A549 (cell line): ENCODE data around the gene SENP8. TPM values are rescaled to one million over a fixed set of nuclear protein-coding genes. Genes with fewer than 3 reads are reported as not detected.

Source experiments
- ATAC-seq, 2 experiments: fragments of 200-7000 bp in 1 of 2; fragments of >200 bp in 1 of 2; cut with Nextera tagmentation in 1 of 2; cut with Tn5 transposase in 1 of 2; 3 replicates each; pipeline versions ENCODE4 v1.8.0 to v1.9.1; 2018 to 2020; ENCODE audit warnings: mild to moderate bottlenecking in 1 of 2, moderate library complexity in 1 of 2
- CTCF ChIA-PET: fragments of 300-600 bp; sonication (Branson Sonifier 250); formaldehyde crosslinking; extraction: SDS; loops from one replicate; lab custom pipeline; 2021; ENCODE audit warnings: antibody characterized with exemption, inconsistent platforms; lab: Yijun Ruan, JAX
- POLR2A ChIA-PET: fragments of 350-600 bp; formaldehyde crosslinking; extraction: SDS; loops from one replicate; lab custom pipeline; 2021; ENCODE audit warnings: antibody characterized with exemption, inconsistent platforms; lab: Yijun Ruan, JAX
- DNase-seq, 2 experiments: peaks; one replicate each; pipeline versions ENCODE4 v3.0.0 to v3.0.0-alpha.2; 2011 to 2016; ENCODE audit warnings: low read depth in 1 of 2, low spot score in 1 of 2
- FAIRE-seq: peaks from 2 replicates; lab custom pipeline; 2011; peaks lifted over from hg19 to GRCh38; lab: Jason Lieb, UNC
- H3K27ac ChIP-seq, 2 experiments: fragments of >200 bp; sonication (Bioruptor Twin); formaldehyde crosslinking; 3 replicates each; pipeline ENCODE4 v1.5.1; 2016 to 2017
- H3K4me1 ChIP-seq: fragments of >200 bp; sonication (Bioruptor Twin); formaldehyde crosslinking; 3 replicates; pipeline ENCODE4 v1.6.1; 2016
- H3K4me2 ChIP-seq: fragments of >200 bp; sonication (Bioruptor Twin); formaldehyde crosslinking; 3 replicates; pipeline ENCODE4 v1.6.1; 2016
- H3K4me3 ChIP-seq: fragments of >200 bp; sonication (Bioruptor Twin); formaldehyde crosslinking; 3 replicates; pipeline ENCODE4 v1.5.1; 2016
- H3K9me3 ChIP-seq: fragments of >200 bp; sonication (Bioruptor Twin); formaldehyde crosslinking; 3 replicates; pipeline ENCODE4 v1.6.1; 2016
- BHLHE40 ChIP-seq: IDR thresholded peaks from 2 replicates; pipeline ENCODE4 v1.6.1; 2012; ENCODE audit warnings: low read depth, low read length, inconsistent platforms
- CBX8 ChIP-seq: fragments of 200-600 bp; sonication (generic); IDR thresholded peaks from 2 replicates; pipeline ENCODE4 v1.6.1; 2016
- CEBPB ChIP-seq, 2 experiments: fragments of >200 bp in 1 of 2; sonication (Bioruptor Twin) in 1 of 2; formaldehyde crosslinking in 1 of 2; IDR thresholded peaks; 2 replicates each; pipeline ENCODE4 v1.6.1; 2012 to 2016
- CHD4 ChIP-seq: fragments of 200-600 bp; sonication (generic); IDR thresholded peaks from 2 replicates; pipeline ENCODE4 v1.6.1; 2016; ENCODE audit warnings: antibody characterized with exemption, mild to moderate bottlenecking, borderline replicate concordance
- EHF ChIP-seq: fragments of 250-450 bp; sonication (Bioruptor Pico); IDR thresholded peaks from 2 replicates; pipeline ENCODE4 v1.5.0; 2020; ENCODE audit warnings: mild to moderate bottlenecking
- ESRRA ChIP-seq: fragments of 150-350 bp; IDR thresholded peaks from 2 replicates; pipeline ENCODE4 v1.6.1; 2014; ENCODE audit warnings: mild to moderate bottlenecking, low read length, borderline replicate concordance
- FOSL2 ChIP-seq, 2 experiments: fragments of 450-650 bp in 1 of 2; fragments of >200 bp in 1 of 2; sonication (Bioruptor Twin) in 1 of 2; formaldehyde crosslinking; IDR thresholded peaks; 2 replicates each; pipeline versions ENCODE4 v1.5.0 to v1.6.1; 2016 to 2020; ENCODE audit warnings: mild to moderate bottlenecking in 1 of 2, moderate library complexity in 1 of 2
- FOXS1 ChIP-seq: fragments of 250-450 bp; sonication (Bioruptor Pico); IDR thresholded peaks from 2 replicates; pipeline ENCODE4 v1.5.0; 2020; ENCODE audit warnings: mild to moderate bottlenecking, moderate library complexity
- HOXA7 ChIP-seq: fragments of 250-450 bp; sonication (Bioruptor Pico); IDR thresholded peaks from 2 replicates; pipeline ENCODE4 v1.5.0; 2020; ENCODE audit warnings: mild to moderate bottlenecking, moderate library complexity
- JUN ChIP-seq, 2 experiments: fragments of >200 bp; sonication (Bioruptor Twin); formaldehyde crosslinking; IDR thresholded peaks; 2 replicates in 1 of 2; 3 replicates in 1 of 2; pipeline ENCODE4 v1.6.1; 2016 to 2017
- JUNB ChIP-seq: fragments of >200 bp; sonication (Bioruptor Twin); formaldehyde crosslinking; IDR thresholded peaks from 2 replicates; pipeline ENCODE4 v1.6.1; 2016
- KDM1A ChIP-seq: fragments of 200-600 bp; sonication (generic); IDR thresholded peaks from 2 replicates; pipeline ENCODE4 v1.6.1; 2016; ENCODE audit warnings: low read depth, mild to moderate bottlenecking
- MAFK ChIP-seq: fragments of 450-650 bp; IDR thresholded peaks from 2 replicates; pipeline ENCODE4 v1.6.1; 2014; ENCODE audit not compliant: partially characterized antibody
- NR3C1 ChIP-seq: fragments of >200 bp; sonication (Bioruptor Twin); formaldehyde crosslinking; IDR thresholded peaks from 3 replicates; pipeline ENCODE4 v1.6.1; 2017
- PHF8 ChIP-seq: fragments of 200-600 bp; sonication (generic); IDR thresholded peaks from 2 replicates; pipeline ENCODE4 v1.6.1; 2016; ENCODE audit warnings: low read depth, mild to moderate bottlenecking, antibody characterized with exemption, moderate library complexity, borderline replicate concordance
- RAD21 ChIP-seq, 2 experiments: fragments of >200 bp in 1 of 2; sonication (Bioruptor Twin) in 1 of 2; formaldehyde crosslinking in 1 of 2; IDR thresholded peaks in 1 of 2; conservative IDR thresholded peaks in 1 of 2; 2 replicates in 1 of 2; 3 replicates in 1 of 2; pipeline ENCODE4 v1.6.1; 2012 to 2018; ENCODE audit warnings: inconsistent platforms in 1 of 2
- RARB ChIP-seq: fragments of 250-450 bp; sonication (Bioruptor Pico); IDR thresholded peaks from 2 replicates; pipeline ENCODE4 v1.8.0; 2021; ENCODE audit warnings: mild to moderate bottlenecking, moderate library complexity
- RCOR1 ChIP-seq: fragments of 150-350 bp; IDR thresholded peaks from 2 replicates; pipeline ENCODE4 v1.6.1; 2014; ENCODE audit warnings: antibody characterized with exemption, low read length, low read depth
- RFX5 ChIP-seq: fragments of 450-650 bp; IDR thresholded peaks from 2 replicates; pipeline ENCODE4 v1.7.1; 2014; ENCODE audit warnings: antibody characterized with exemption, mild to moderate bottlenecking, moderate library complexity
- RNF2 ChIP-seq: fragments of 200-600 bp; sonication (generic); IDR thresholded peaks from 2 replicates; pipeline ENCODE4 v1.6.1; 2016; ENCODE audit warnings: low read depth, mild to moderate bottlenecking, antibody characterized with exemption, moderate library complexity, borderline replicate concordance
- SMC3 ChIP-seq: fragments of >200 bp; sonication (Bioruptor Twin); formaldehyde crosslinking; IDR thresholded peaks from 3 replicates; pipeline ENCODE4 v1.6.1; 2018; ENCODE audit warnings: inconsistent platforms
- WGBS: methylation state at CpG from one replicate; pipeline ENCODE4 v1.1.6; 2017; ENCODE audit errors: missing lambda C conversion rate; 5-methylcytosine and 5-hydroxymethylcytosine counted together
- polyA plus RNA-seq, 4 experiments: library from polyadenylated mRNA; depleted of rRNA in 3 of 4; stranded (reverse); fragments of >200 nt; fragmentation: RNase III in 1 of 4; extraction: RNeasy Plus Mini Kit Qiagen cat#74134 plus additional on column Dnase treatment in 1 of 4; gene quantifications; 2 replicates in 3 of 4; 3 replicates in 1 of 4; pipeline ENCODE4 v1.2.3, GENCODE V29; 2011 to 2017
- TF ChIP-seq, protein P1 (sequence below): fragments of >200 bp; sonication (Bioruptor Twin); formaldehyde crosslinking; IDR thresholded peaks from 3 replicates; pipeline ENCODE4 v1.5.1; 2016
- TF ChIP-seq, protein P2 (sequence below): fragments of 250-450 bp; sonication (Bioruptor Pico); IDR thresholded peaks from 2 replicates; pipeline ENCODE4 v1.5.0; 2020; ENCODE audit warnings: low read depth, mild to moderate bottlenecking, moderate library complexity
- TF ChIP-seq, protein P3 (sequence below): IDR thresholded peaks from 2 replicates; pipeline ENCODE4 v1.6.1; 2012

The SENP8 gene
- polyA plus RNA-seq, 2 of the 4 experiments (the other 2 are of a cell fraction), result 1.2 to 3.7 TPM

DNA sequence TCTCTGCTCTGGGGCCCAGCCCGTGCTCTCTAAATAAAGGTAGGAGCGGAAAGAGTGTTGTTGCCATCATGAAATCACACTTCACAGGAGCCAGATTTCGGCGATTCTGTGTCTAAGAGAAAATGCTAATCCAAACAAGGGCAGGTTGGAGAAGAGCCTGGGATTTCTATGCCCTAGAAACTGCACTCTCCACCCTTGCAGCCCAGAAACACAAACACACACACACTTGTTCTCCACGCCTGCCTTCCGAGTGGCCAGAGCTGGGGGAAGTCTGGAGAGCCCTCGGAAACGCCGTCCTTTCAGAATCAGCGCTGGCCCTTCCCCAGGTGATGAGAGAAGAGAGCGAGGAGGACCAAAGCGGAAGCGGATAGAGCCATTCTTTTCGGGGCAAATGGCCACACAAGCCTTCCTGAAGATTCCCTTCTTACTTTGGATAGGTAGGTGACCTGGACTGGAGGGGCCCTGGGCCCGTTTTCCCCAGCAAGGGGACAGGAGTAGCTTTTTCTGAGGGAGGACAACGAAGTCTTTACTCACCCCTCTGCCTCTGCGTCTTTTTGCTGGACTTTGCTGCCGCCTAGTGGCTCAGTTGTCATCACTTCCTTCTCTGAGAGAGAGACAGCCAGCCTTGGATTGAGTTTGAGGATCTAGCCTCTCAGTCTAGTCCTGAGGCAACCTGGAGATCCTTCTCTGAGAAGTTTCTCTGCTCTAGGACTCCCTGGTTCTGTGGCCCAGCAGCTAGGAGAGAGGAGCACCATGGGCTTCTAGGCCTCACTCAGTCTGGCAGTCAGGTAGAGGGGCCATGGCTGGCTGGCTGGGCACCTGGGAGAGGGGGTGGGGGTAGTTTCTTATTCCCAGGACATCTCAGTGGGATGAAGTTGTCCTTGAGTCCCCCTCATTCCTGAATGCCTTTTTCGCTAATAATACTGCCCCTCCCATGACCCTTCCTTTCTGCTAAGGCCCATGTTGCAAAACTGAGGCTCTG is 37.7 kb downstream of the SENP8 start:
- TF ChIP-seq RAD21 (conservative IDR thresholded peaks at IDR 0.05 in 1 of 2, IDR thresholded peaks at IDR 0.05 in 1 of 2) (peak; percentile 100), ESRRA (no peak), SMC3 (peak; percentile 93)
- TF ChIP-seq, protein P1, sequence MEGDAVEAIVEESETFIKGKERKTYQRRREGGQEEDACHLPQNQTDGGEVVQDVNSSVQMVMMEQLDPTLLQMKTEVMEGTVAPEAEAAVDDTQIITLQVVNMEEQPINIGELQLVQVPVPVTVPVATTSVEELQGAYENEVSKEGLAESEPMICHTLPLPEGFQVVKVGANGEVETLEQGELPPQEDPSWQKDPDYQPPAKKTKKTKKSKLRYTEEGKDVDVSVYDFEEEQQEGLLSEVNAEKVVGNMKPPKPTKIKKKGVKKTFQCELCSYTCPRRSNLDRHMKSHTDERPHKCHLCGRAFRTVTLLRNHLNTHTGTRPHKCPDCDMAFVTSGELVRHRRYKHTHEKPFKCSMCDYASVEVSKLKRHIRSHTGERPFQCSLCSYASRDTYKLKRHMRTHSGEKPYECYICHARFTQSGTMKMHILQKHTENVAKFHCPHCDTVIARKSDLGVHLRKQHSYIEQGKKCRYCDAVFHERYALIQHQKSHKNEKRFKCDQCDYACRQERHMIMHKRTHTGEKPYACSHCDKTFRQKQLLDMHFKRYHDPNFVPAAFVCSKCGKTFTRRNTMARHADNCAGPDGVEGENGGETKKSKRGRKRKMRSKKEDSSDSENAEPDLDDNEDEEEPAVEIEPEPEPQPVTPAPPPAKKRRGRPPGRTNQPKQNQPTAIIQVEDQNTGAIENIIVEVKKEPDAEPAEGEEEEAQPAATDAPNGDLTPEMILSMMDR, result peak; percentile 99
- TF ChIP-seq, all 56 proteins: peak for 3
- no peaks in the 10 kb centered on the region for H3K9me3 ChIP-seq
- H3K4me1 ChIP-seq, result peaks cover 21% of the 10 kb centered on the region
- peak overlapping the region; percentile 87 for H3K4me2 ChIP-seq
- DNase-seq (peak; percentile 87 to 96), FAIRE-seq (peak; percentile 100), ATAC-seq (peak; percentile 94 to 97)
- peak overlapping the region; percentile 39 for H3K4me3 ChIP-seq
- CTCF ChIA-PET, result interaction anchor here (0.6 to 3.2 kb wide), 95 partner anchors 10 to 1262 kb away, joined by 3 to 57 read pairs (median 5); partner anchors contain the start of genes MYO9A and SENP8
- H3K27ac ChIP-seq, result peak overlapping the region; percentile 73 to 81
- WGBS, result 11% methylated on average over 19 of the region's 19 CpGs
- POLR2A ChIA-PET, result no interaction called here

DNA sequence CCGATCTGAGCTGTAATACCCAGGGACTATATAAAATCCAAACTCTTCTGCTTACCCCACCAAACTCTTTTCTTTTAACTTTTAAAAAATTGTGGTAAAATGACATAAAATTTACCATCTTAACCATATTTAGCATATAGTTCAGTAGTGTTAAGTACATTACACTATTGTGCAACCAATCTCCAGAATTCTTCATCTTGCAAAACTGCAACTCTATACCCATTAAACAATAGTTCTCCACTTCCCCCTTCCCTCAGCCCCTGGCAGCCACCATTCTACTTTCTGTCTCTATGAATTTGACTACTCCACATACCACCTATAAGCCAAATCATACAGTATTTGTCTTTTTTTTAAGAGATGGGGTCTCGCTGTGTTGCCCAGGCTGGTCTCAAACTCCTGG is 38.7 kb downstream of the SENP8 start:
- CTCF ChIA-PET, result interaction anchor here (0.6 to 3.2 kb wide), 45 partner anchors 9 to 1045 kb away, joined by 3 to 57 read pairs (median 6); partner anchors contain the start of genes MYO9A and SENP8
- no peak overlapping the region; a peak in 1 of 6 replicates for H3K27ac ChIP-seq
- TF ChIP-seq EHF (no peak), RARB (CRISPR knock-in tag) (no peak), CHD4 (no peak)
- TF ChIP-seq, protein P2, sequence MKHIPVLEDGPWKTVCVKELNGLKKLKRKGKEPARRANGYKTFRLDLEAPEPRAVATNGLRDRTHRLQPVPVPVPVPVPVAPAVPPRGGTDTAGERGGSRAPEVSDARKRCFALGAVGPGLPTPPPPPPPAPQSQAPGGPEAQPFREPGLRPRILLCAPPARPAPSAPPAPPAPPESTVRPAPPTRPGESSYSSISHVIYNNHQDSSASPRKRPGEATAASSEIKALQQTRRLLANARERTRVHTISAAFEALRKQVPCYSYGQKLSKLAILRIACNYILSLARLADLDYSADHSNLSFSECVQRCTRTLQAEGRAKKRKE (CRISPR knock-in tag), result no peak
- TF ChIP-seq, all 56 proteins: peak for 0
- FAIRE-seq (no peak), DNase-seq (no peak), ATAC-seq (no peak)
- peaks cover 21% of the 10 kb centered on the region for H3K4me1 ChIP-seq
- 74% methylated on average over 2 of the region's 2 CpGs for WGBS
- no peak overlapping the region for H3K4me3 ChIP-seq
- POLR2A ChIA-PET, result no interaction called here
- no peak overlapping the region for H3K4me2 ChIP-seq
- H3K9me3 ChIP-seq, result no peaks in the 10 kb centered on the region

DNA sequence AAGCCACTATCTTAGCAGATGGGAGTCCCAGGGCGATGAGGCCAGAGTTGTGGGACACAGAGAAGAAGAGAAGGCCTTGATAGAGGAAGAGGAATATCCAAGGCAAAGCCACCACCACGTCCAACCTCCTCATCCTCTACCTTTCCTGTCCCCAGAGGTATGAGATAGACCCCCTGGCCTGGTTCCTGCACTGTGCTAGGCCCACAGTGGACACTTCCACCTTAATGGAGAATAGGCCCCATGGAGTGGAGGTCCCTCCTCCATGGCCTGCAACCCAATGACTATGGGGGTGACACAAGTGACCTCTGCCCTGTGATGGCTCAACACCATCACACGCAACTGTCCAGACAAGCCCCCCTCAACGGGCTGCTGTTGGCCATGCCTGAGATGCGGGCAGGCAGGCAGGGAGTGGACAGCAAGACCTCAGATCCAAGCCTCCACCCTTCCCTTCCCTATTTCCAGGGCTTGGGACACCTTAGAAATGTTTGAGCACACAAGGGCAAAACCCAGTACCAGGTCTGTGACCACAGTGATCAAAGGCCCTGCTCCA is 42.6 kb downstream of the SENP8 start:
- POLR2A ChIA-PET, result no interaction called here

More for the DNA sequence above, 42.6 kb downstream of the SENP8 start:
- DNase-seq, result no peak
- FAIRE-seq, result no peak
- WGBS, result 70% methylated on average over 5 of the region's 5 CpGs
- Histone ChIP-seq H3K9me3 (no peaks in the 10 kb centered on the region), H3K27ac (no peak overlapping the region), H3K4me2 (no peak overlapping the region), H3K4me1 (peaks cover 5% of the 10 kb centered on the region), H3K4me3 (no peak overlapping the region)
- ATAC-seq, result no peak
- TF ChIP-seq JUNB, result no peak
- TF ChIP-seq RNF2, result no peak
- no peak for TF ChIP-seq BHLHE40
- TF ChIP-seq FOXS1, result no peak
- TF ChIP-seq CBX8, result no peak
- no peak for TF ChIP-seq CHD4
- no peak for TF ChIP-seq NR3C1
- no peak for TF ChIP-seq RFX5
- no peak for TF ChIP-seq CEBPB (IDR thresholded peaks at IDR 0.05)
- no peak for TF ChIP-seq MAFK
- TF ChIP-seq, protein P3, sequence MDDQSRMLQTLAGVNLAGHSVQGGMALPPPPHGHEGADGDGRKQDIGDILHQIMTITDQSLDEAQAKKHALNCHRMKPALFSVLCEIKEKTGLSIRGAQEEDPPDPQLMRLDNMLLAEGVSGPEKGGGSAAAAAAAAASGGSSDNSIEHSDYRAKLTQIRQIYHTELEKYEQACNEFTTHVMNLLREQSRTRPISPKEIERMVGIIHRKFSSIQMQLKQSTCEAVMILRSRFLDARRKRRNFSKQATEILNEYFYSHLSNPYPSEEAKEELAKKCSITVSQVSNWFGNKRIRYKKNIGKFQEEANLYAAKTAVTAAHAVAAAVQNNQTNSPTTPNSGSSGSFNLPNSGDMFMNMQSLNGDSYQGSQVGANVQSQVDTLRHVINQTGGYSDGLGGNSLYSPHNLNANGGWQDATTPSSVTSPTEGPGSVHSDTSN, result no peak
- no peak for TF ChIP-seq FOSL2 (IDR thresholded peaks at IDR 0.05)
- TF ChIP-seq FOSL2 (CRISPR knock-in tag; IDR thresholded peaks at IDR 0.05), result no peak
- TF ChIP-seq PHF8, result no peak
- no peak for TF ChIP-seq KDM1A
- TF ChIP-seq HOXA7 (CRISPR knock-in tag), result no peak
- no peak for TF ChIP-seq RCOR1
- TF ChIP-seq, protein P2 (CRISPR knock-in tag), result no peak
- TF ChIP-seq JUN (IDR thresholded peaks at IDR 0.05), result no peak
- CTCF ChIA-PET, result interaction anchor here (0.8 to 1.1 kb wide), 2 partner anchors 9 to 39 kb away, joined by 3 to 5 read pairs; no protein-coding TSS in a partner anchor
